Karpas-422 (cell line): Measurements from ENCODE around the gene TSC2. TPM values are rescaled to one million over a fixed set of nuclear protein-coding genes. Genes with fewer than 3 reads are reported as not detected.

ENCODE experiments used
- DNase-seq: peaks from one replicate; pipeline ENCODE4 v3.0.0-alpha.2; 2015
- H2AFZ ChIP-seq: fragments of 200-600 bp; sonication (generic); 2 replicates; pipeline ENCODE4 v1.6.1; 2014; ENCODE audit warnings: antibody characterized with exemption, low read length, mixed read lengths
- H3K27ac ChIP-seq: fragments of 200-600 bp; sonication (generic); 2 replicates; pipeline ENCODE4 v1.5.1; 2014; ENCODE audit warnings: mild to moderate bottlenecking, low read length, moderate library complexity
- H3K27me3 ChIP-seq: fragments of 200-600 bp; sonication (generic); 2 replicates; pipeline ENCODE4 v1.6.1; 2014; ENCODE audit warnings: low read length, mixed read lengths
- H3K36me3 ChIP-seq: fragments of 200-600 bp; sonication (generic); 2 replicates; pipeline ENCODE4 v1.6.1; 2014; ENCODE audit warnings: low read length, mixed read lengths; ENCODE audit not compliant: insufficient read depth
- H3K4me1 ChIP-seq: fragments of 200-600 bp; sonication (generic); 2 replicates; pipeline ENCODE4 v1.6.1; 2014; ENCODE audit warnings: mild to moderate bottlenecking, low read length, mixed read lengths
- H3K4me2 ChIP-seq: fragments of 200-600 bp; sonication (generic); 2 replicates; pipeline ENCODE4 v1.6.1; 2014; ENCODE audit warnings: low read length, low read depth, mild to moderate bottlenecking; ENCODE audit not compliant: poor library complexity, severe bottlenecking
- H3K4me3 ChIP-seq: fragments of 200-600 bp; sonication (generic); 2 replicates; pipeline ENCODE4 v1.5.1; 2014; ENCODE audit warnings: mild to moderate bottlenecking, antibody characterized with exemption, low read length, mixed read lengths
- H3K79me2 ChIP-seq: fragments of 200-600 bp; sonication (generic); 2 replicates; pipeline ENCODE4 v1.6.1; 2014; ENCODE audit warnings: mild to moderate bottlenecking, low read length, mixed read lengths
- H3K9ac ChIP-seq: fragments of 200-600 bp; sonication (generic); 2 replicates; pipeline ENCODE4 v1.6.0; 2014; ENCODE audit warnings: low read length
- H3K9me2 ChIP-seq: fragments of 200-600 bp; sonication (generic), shearing (Covaris generic); replicated peaks from 2 replicates; pipeline ENCODE4 v1.6.0; 2014; ENCODE audit warnings: mild to moderate bottlenecking, low read length, moderate library complexity; ENCODE audit not compliant: insufficient read depth
- H3K9me3 ChIP-seq: fragments of 300-700, 200-600 bp; sonication (generic); 2 replicates; pipeline ENCODE4 v1.6.1; 2014; ENCODE audit warnings: low read length, mixed read lengths
- H4K20me1 ChIP-seq: fragments of 200-600 bp; sonication (generic); 2 replicates; pipeline ENCODE4 v1.6.1; 2014; ENCODE audit warnings: mild to moderate bottlenecking, antibody characterized with exemption, low read length, low read depth; ENCODE audit not compliant: insufficient read depth
- total RNA-seq: library from RNA; depleted of rRNA; stranded (reverse); fragments of >200 nt; shearing (Covaris generic); gene quantifications from 2 replicates; pipeline ENCODE4 v1.2.3, GENCODE V29; 2014; ENCODE audit warnings: low replicate concordance

TSC2 gene
- total RNA-seq, 1 experiment from 2014 or later, result 33.3 TPM

DNA sequence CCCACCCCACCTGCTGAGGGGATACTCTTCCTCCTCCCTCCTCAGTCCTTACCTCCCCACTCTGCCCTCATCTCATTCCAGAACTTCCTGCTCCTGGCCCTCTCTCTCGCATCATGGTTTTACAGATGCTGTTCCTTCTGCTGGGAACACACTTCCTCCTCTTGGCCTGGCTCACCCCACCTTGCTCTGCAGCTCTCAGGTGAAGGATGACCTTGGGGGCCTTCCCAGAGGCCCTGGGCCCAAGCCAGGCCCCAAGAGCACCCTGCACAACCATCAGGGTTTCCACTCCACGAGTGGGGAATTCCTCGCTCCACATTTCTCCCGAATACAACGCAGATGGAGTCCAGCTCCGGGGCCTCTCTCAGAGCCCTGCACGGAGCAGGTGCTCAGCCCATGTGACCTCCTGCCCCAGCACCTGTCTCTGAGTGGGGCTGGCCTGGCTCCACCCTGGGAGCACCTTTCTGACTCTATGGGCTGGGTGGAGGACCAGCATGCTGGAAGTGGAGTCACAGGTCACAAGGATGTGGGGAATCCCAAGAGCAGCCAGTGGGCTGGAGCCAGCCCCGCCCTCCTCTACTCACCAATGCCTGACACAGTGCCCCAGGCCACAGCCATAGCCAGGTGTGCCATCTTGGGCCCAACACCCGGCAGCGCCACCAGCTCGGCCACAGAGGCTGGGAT is 4.7 kb upstream of the TSC2 start:
- DNase-seq, result no peak
- no peaks in the 10 kb centered on the region for H4K20me1 ChIP-seq
- H3K9me2 ChIP-seq, result no peaks in the 10 kb centered on the region
- H3K9me3 ChIP-seq, result no peaks in the 10 kb centered on the region
- H3K4me3 ChIP-seq, result no peak overlapping the region
- H3K79me2 ChIP-seq, result peaks cover 18% of the 10 kb centered on the region
- no peak overlapping the region for H3K9ac ChIP-seq
- no peak overlapping the region for H3K27ac ChIP-seq
- no peaks in the 10 kb centered on the region for H3K36me3 ChIP-seq
- H2AFZ ChIP-seq, result no peak overlapping the region
- no peaks in the 10 kb centered on the region for H3K27me3 ChIP-seq
- H3K4me2 ChIP-seq, result no peak overlapping the region
- peaks cover 12% of the 10 kb centered on the region for H3K4me1 ChIP-seq

- Histone ChIP-seq H3K4me3 (no peak overlapping the region), H3K36me3 (no peaks in the 10 kb centered on the region), H3K27me3 (no peaks in the 10 kb centered on the region), H3K9ac (no peak overlapping the region), H3K4me2 (no peak overlapping the region), H3K4me1 (peaks cover 17% of the 10 kb centered on the region), H3K27ac (no peak overlapping the region), H2AFZ (no peak overlapping the region), H4K20me1 (no peaks in the 10 kb centered on the region), H3K9me2 (no peaks in the 10 kb centered on the region), H3K9me3 (no peaks in the 10 kb centered on the region), H3K79me2 (peaks cover 25% of the 10 kb centered on the region)
- DNase-seq, result no peak
These were observed 3.9 kb upstream of the TSC2 start for GRCh38 chr16:2043667-2044451.

- Histone ChIP-seq H2AFZ (no peak overlapping the region), H3K4me1 (peaks cover 22% of the 10 kb centered on the region), H3K9me2 (no peaks in the 10 kb centered on the region), H3K9ac (no peak overlapping the region), H3K79me2 (peaks cover 31% of the 10 kb centered on the region), H3K4me2 (no peak overlapping the region), H4K20me1 (no peaks in the 10 kb centered on the region), H3K36me3 (no peaks in the 10 kb centered on the region), H3K9me3 (no peaks in the 10 kb centered on the region), H3K4me3 (no peak overlapping the region), H3K27ac (no peak overlapping the region), H3K27me3 (no peaks in the 10 kb centered on the region)
- DNase-seq, result no peak
These were observed 3.2 kb upstream of the TSC2 start for GRCh38 chr16:2044541-2044940.

DNA sequence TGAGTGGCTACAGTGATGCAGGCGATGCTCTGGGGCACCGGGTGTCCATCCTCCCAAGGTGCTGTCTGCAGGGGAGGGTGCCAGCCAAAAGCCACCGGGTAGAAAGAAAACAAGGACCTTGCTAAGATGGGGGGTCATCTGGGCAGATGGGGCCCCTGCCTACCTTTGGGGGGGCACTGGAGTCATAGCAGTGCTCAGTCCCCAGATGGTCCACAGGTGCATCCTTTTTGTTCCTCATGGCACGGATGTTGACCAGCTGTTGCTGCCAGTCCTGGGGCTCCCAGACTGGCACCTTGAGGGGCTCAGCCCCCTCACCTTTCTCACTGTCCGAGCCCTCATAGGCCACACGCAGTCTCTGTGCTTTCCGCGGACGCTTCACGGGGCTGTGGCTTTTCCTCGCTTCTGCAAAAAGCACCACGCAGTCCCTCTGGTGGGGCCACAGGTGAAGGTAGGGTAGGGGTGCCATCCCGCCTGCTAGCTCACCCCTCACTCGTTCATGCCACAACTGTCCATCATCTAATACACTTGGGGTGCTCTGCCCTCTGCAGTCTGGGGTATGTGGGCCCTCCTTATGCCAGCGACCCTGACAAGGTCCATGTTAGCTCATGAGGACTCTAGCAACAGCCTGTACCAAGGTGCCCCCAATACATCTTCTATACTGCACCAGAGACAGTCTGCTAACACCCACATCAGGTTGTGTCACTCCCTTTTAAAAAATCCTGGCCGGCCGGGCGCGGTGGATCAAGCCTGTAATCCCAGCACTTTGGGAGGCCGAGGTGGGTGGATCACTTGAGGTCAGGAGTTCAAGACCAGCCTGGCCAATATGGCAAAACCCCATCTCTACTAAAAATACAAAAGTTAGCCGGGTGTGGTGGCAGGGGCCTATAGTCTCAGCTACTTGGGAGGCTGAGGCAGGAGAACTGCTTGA is 1.6 kb upstream of the TSC2 start:
- H3K9me2 ChIP-seq, result no peaks in the 10 kb centered on the region
- peak overlapping the region; percentile 95 for H3K9ac ChIP-seq
- H3K9me3 ChIP-seq, result no peaks in the 10 kb centered on the region
- H2AFZ ChIP-seq, result no peak overlapping the region
- no peak overlapping the region for H3K27ac ChIP-seq
- H3K4me3 ChIP-seq, result peak overlapping the region; percentile 100
- H3K36me3 ChIP-seq, result no peaks in the 10 kb centered on the region
- H3K4me2 ChIP-seq, result peak overlapping the region; percentile 100
- H3K27me3 ChIP-seq, result no peaks in the 10 kb centered on the region
- H3K4me1 ChIP-seq, result peaks cover 22% of the 10 kb centered on the region
- no peak for DNase-seq
- no peaks in the 10 kb centered on the region for H4K20me1 ChIP-seq
- peaks cover 34% of the 10 kb centered on the region for H3K79me2 ChIP-seq

DNA sequence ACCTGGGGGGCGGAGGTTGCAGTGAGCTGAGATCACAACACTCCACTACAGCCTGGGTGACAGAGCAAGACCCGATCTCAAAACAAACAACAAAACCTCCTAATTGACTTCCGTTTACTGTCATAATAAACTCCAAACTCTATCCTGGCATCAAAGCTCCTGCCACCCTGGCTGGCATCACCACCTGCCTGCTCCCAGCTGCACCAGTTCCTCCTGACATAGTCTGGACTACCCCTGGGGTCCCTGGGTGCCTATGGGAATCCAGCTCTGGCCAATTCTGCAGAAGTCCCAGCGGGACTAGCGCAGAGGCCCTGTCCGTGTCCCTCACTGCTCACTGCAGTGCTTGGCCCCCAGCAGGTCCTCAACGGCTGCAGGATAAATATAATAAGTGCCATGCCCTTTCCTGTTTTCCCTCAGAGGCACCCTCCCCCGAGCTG is 874 bp upstream of the TSC2 start:
- H3K79me2 ChIP-seq, result peaks cover 34% of the 10 kb centered on the region
- H3K9ac ChIP-seq, result peak overlapping the region; percentile 95

DNA sequence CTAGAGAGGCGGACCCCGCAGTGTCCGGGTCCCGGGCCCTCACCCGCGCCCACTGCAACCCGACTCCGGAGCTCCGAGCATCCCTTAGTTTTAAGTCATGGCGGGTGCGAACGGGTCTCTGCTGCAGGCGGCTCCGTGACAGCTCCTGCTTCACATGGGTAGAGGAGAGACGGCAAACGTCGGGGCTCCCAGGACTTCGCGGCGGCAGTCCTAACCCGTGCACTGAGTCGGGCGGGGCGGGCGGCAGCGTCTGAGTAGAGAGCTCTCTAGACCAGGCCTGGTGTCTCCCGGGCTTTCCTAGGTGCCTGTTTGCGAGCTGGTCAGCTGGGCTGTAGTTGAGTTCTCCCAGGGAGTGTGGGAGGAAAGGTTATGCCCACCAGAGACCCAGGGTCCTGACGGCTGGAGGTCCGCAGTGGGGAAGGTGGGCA is 345 bp downstream of the TSC2 start:
- no peak for DNase-seq
- peak overlapping the region; percentile 95 for H3K9ac ChIP-seq

More for the DNA sequence above, 874 bp upstream of the TSC2 start:
- no peaks in the 10 kb centered on the region for H3K9me3 ChIP-seq
- H2AFZ ChIP-seq, result peak overlapping the region; percentile 95
- H3K4me2 ChIP-seq, result peak overlapping the region; percentile 100
- peaks cover 22% of the 10 kb centered on the region for H3K4me1 ChIP-seq
- peak overlapping the region; percentile 15; the same call in 1 of the 2 replicates for H3K27ac ChIP-seq
- H3K36me3 ChIP-seq, result no peaks in the 10 kb centered on the region
- H3K9me2 ChIP-seq, result no peaks in the 10 kb centered on the region
- no peaks in the 10 kb centered on the region for H3K27me3 ChIP-seq
- H3K4me3 ChIP-seq, result peak overlapping the region; percentile 100
- H4K20me1 ChIP-seq, result no peaks in the 10 kb centered on the region
- DNase-seq, result no peak

DNA sequence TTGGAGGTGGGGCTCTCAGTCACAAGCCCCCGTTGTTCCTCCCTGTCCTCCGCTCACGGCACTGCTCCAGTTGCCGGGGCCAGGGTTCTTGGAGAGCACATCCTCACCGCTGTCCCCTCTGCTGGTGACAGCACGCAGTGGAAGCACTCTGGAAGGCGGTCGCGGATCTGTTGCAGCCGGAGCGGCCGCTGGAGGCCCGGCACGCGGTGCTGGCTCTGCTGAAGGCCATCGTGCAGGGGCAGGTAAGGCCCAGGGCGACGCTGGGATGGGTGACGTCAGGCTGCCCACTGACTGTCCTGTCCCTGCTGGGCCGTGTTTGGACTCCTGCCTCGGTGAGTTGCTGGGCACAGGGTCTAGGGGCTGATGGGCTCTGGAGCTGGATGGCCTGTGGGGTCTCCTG is 5.4 kb downstream of the TSC2 start:
- DNase-seq, result no peak
- no peaks in the 10 kb centered on the region for H3K9me3 ChIP-seq
- H3K4me2 ChIP-seq, result no peak overlapping the region
- H4K20me1 ChIP-seq, result no peaks in the 10 kb centered on the region
- H3K9ac ChIP-seq, result no peak overlapping the region
- H3K27me3 ChIP-seq, result no peaks in the 10 kb centered on the region
- no peaks in the 10 kb centered on the region; the same call in 1 of the 2 replicates for H3K36me3 ChIP-seq
- no peak overlapping the region for H2AFZ ChIP-seq
- peaks cover 15% of the 10 kb centered on the region for H3K79me2 ChIP-seq
- H3K9me2 ChIP-seq, result no peaks in the 10 kb centered on the region
- H3K4me3 ChIP-seq, result no peak overlapping the region
- peaks cover 10% of the 10 kb centered on the region for H3K4me1 ChIP-seq
- H3K27ac ChIP-seq, result no peak overlapping the region

More for the DNA sequence above, 345 bp downstream of the TSC2 start:
- H3K4me1 ChIP-seq, result peaks cover 22% of the 10 kb centered on the region
- no peaks in the 10 kb centered on the region for H3K36me3 ChIP-seq
- peaks cover 34% of the 10 kb centered on the region for H3K79me2 ChIP-seq
- H3K27me3 ChIP-seq, result no peaks in the 10 kb centered on the region
- H3K9me3 ChIP-seq, result no peaks in the 10 kb centered on the region
- peak overlapping the region; percentile 100 for H3K4me2 ChIP-seq
- H3K9me2 ChIP-seq, result no peaks in the 10 kb centered on the region
- no peaks in the 10 kb centered on the region for H4K20me1 ChIP-seq
- H3K27ac ChIP-seq, result no peak overlapping the region
- H2AFZ ChIP-seq, result peak overlapping the region; percentile 92; the same call in 1 of the 2 replicates
- H3K4me3 ChIP-seq, result peak overlapping the region; percentile 100
